ENCODE data around the gene ADAMTSL3.

- no peak for TF ChIP-seq POLR2A (IDR thresholded peaks at IDR 0.05)
- TF ChIP-seq CTCF (IDR thresholded peaks at IDR 0.05): no peak
Measured at GRCh38 chr15:83830381-83830780, 176.5 kb downstream of the ADAMTSL3 start.
